H9 (cell line): ENCODE measurements around the gene TMEM86B. TPM values are rescaled to one million over a fixed set of nuclear protein-coding genes. Genes with fewer than 3 reads are reported as not detected.

ENCODE experiments used
- DNase-seq: peaks from one replicate; pipeline ENCODE4 v3.0.0-alpha.2; 2017
- H2AFZ ChIP-seq: one replicate; pipeline ENCODE4 v1.6.1; 2013; ENCODE audit warnings: mild to moderate bottlenecking, low read length, control low read depth, moderate library complexity
- H2AK5ac ChIP-seq: 2 replicates; pipeline ENCODE4 v1.6.1; 2013; ENCODE audit warnings: low read length, control low read depth, mixed read lengths; ENCODE audit not compliant: insufficient read length
- H2BK120ac ChIP-seq: one replicate; pipeline ENCODE4 v1.6.1; 2013; ENCODE audit warnings: low read depth, mild to moderate bottlenecking, low read length, control low read depth, inconsistent platforms; ENCODE audit not compliant: poor library complexity, severe bottlenecking
- H2BK12ac ChIP-seq: 2 replicates; pipeline ENCODE4 v1.6.1; 2013; ENCODE audit warnings: low read length, control low read depth, mixed read lengths, low read depth; ENCODE audit not compliant: insufficient read length
- H2BK15ac ChIP-seq: 2 replicates; pipeline ENCODE4 v1.6.1; 2013; ENCODE audit warnings: low read depth, low read length, control low read depth
- H2BK20ac ChIP-seq: one replicate; pipeline ENCODE4 v1.6.1; 2013; ENCODE audit warnings: low read depth, mild to moderate bottlenecking, low read length, control low read depth, inconsistent platforms; ENCODE audit not compliant: poor library complexity, severe bottlenecking
- H2BK5ac ChIP-seq: 2 replicates; pipeline ENCODE4 v1.6.1; 2013; ENCODE audit warnings: low read length, control low read depth, mixed read lengths; ENCODE audit not compliant: insufficient read length
- H3K14ac ChIP-seq: 2 replicates; pipeline ENCODE4 v1.6.1; 2013; ENCODE audit warnings: low read length, control low read depth; ENCODE audit not compliant: insufficient read depth
- H3K18ac ChIP-seq: 2 replicates; pipeline ENCODE4 v1.6.1; 2013; ENCODE audit warnings: low read depth, mild to moderate bottlenecking, mixed read lengths, low read length, control low read depth; ENCODE audit not compliant: insufficient read length
- H3K23ac ChIP-seq: 2 replicates; pipeline ENCODE4 v1.6.1; 2013; ENCODE audit warnings: low read length, control low read depth, mixed read lengths, low read depth; ENCODE audit not compliant: insufficient read length
- H3K23me2 ChIP-seq: 2 replicates; pipeline ENCODE4 v1.6.1; 2013; ENCODE audit warnings: low read depth, mild to moderate bottlenecking, mixed read lengths, low read length, control low read depth; ENCODE audit not compliant: insufficient read length, poor library complexity, severe bottlenecking
- H3K27ac ChIP-seq: 2 replicates; pipeline ENCODE4 v1.5.1; 2013; ENCODE audit warnings: low read length, control low read depth, mixed read lengths, low read depth; ENCODE audit not compliant: insufficient read length
- H3K27me3 ChIP-seq: 2 replicates; pipeline ENCODE4 v1.6.1; 2013; ENCODE audit warnings: low read length, control low read depth, inconsistent platforms; ENCODE audit not compliant: insufficient read depth
- H3K4ac ChIP-seq: 2 replicates; pipeline ENCODE4 v1.6.1; 2013; ENCODE audit warnings: low read depth, mild to moderate bottlenecking, control low read depth, inconsistent platforms, low read length, moderate library complexity
- H3K4me1 ChIP-seq: 2 replicates; pipeline ENCODE4 v1.6.1; 2013; ENCODE audit warnings: low read length, control low read depth, inconsistent platforms; ENCODE audit not compliant: insufficient read depth
- H3K4me2 ChIP-seq: 2 replicates; pipeline ENCODE4 v1.6.1; 2013; ENCODE audit warnings: low read length, control low read depth, mixed read lengths; ENCODE audit not compliant: insufficient read length, insufficient read depth
- H3K56ac ChIP-seq: 2 replicates; pipeline ENCODE4 v1.6.1; 2013; ENCODE audit warnings: low read depth, mild to moderate bottlenecking, mixed read lengths, low read length, control low read depth; ENCODE audit not compliant: insufficient read length
- H3K79me1 ChIP-seq: 2 replicates; pipeline ENCODE4 v1.6.1; 2013; ENCODE audit warnings: low read depth, mild to moderate bottlenecking, moderate library complexity, low read length, control low read depth, inconsistent platforms; ENCODE audit not compliant: insufficient read depth, poor library complexity, severe bottlenecking
- H3K79me2 ChIP-seq: 2 replicates; pipeline ENCODE4 v1.6.1; 2013; ENCODE audit warnings: low read length, control low read depth, inconsistent platforms; ENCODE audit not compliant: insufficient read depth
- H3K9ac ChIP-seq: 2 replicates; pipeline ENCODE4 v1.6.1; 2013; ENCODE audit warnings: low read length, control low read depth, mixed read lengths; ENCODE audit not compliant: insufficient read length; ENCODE audit errors: extremely low read depth
- H3K9me3 ChIP-seq: one replicate; pipeline ENCODE4 v1.6.1; 2013; ENCODE audit warnings: low read depth, low read length, inconsistent platforms; ENCODE audit not compliant: control insufficient read depth
- H3T11ph ChIP-seq: one replicate; pipeline ENCODE4 v1.6.1; 2013; ENCODE audit warnings: mild to moderate bottlenecking, low read length, control low read depth, inconsistent platforms
- H4K20me1 ChIP-seq: one replicate; pipeline ENCODE4 v1.6.1; 2013; ENCODE audit not compliant: control insufficient read depth, insufficient read length, insufficient read depth
- H4K5ac ChIP-seq: 2 replicates; pipeline ENCODE4 v1.6.1; 2013; ENCODE audit warnings: low read depth, mild to moderate bottlenecking, mixed read lengths, low read length, control low read depth; ENCODE audit not compliant: insufficient read length
- H4K8ac ChIP-seq: replicated peaks from 2 replicates; pipeline ENCODE4 v1.6.1; 2013; ENCODE audit warnings: low read length, control low read depth, mixed read lengths, low read depth; ENCODE audit not compliant: insufficient read length
- H4K91ac ChIP-seq: 2 replicates; pipeline ENCODE4 v1.6.1; 2013; ENCODE audit warnings: low read depth, mild to moderate bottlenecking, moderate library complexity, mixed read lengths, low read length, control low read depth; ENCODE audit not compliant: insufficient read length
- H3K27ac Mint-ChIP-seq, 3 experiments: 2 replicates in 2 of 3; 3 replicates in 1 of 3; pipeline ENCODE4 v1.8.0; 2020 to 2021; ENCODE audit warnings: mixed read lengths in 3 of 3, mild to moderate bottlenecking in 1 of 3, moderate library complexity in 1 of 3
- H3K27me3 Mint-ChIP-seq: 2 replicates; pipeline ENCODE4 v1.8.0; 2021; ENCODE audit warnings: low read depth, mild to moderate bottlenecking, moderate library complexity, mixed read lengths
- H3K36me3 Mint-ChIP-seq, 3 experiments: 2 replicates in 2 of 3; 3 replicates in 1 of 3; pipeline ENCODE4 v1.8.0; 2020 to 2021; ENCODE audit warnings: low read depth in 3 of 3, mixed read lengths in 3 of 3; ENCODE audit not compliant: insufficient read depth in 1 of 3
- H3K4me1 Mint-ChIP-seq, 2 experiments: 2 replicates each; pipeline ENCODE4 v1.8.0; 2020; ENCODE audit warnings: mixed read lengths in 2 of 2
- H3K4me3 Mint-ChIP-seq, 2 experiments: 2 replicates in 1 of 2; 3 replicates in 1 of 2; pipeline ENCODE4 v1.8.0; 2020 to 2021; ENCODE audit warnings: mild to moderate bottlenecking in 2 of 2, mixed read lengths in 2 of 2, moderate library complexity in 1 of 2
- H3K9me3 Mint-ChIP-seq, 2 experiments: 2 replicates in 1 of 2; 3 replicates in 1 of 2; pipeline ENCODE4 v1.8.0; 2020; ENCODE audit warnings: mild to moderate bottlenecking in 2 of 2, mixed read lengths in 2 of 2, moderate library complexity in 1 of 2
- WGBS: extraction: QIAGEN DNeasy Blood & Tissue Kit; methylation state at CpG from one replicate; pipeline ENCODE4 v1.1.7; 2013; ENCODE audit warnings: missing lambda C conversion rate, low lambda C conversion rate, mixed read lengths; ENCODE audit not compliant: insufficient read length; ENCODE audit errors: extremely low coverage; 5-methylcytosine and 5-hydroxymethylcytosine counted together
- microRNA-seq: library from miRNA; unstranded; fragments of <30 nt; microRNA quantifications from one replicate; pipeline ENCODE4, GENCODE V29; 2020; ENCODE audit warnings: borderline microRNAs expressed
- total RNA-seq: library from RNA; stranded (reverse); gene quantifications from 2 replicates; pipeline ENCODE4 v1.2.1, GENCODE V29; 2021
- TF ChIP-seq, protein P1 (sequence below): fragments of 200-600 bp; sonication (generic); conservative IDR thresholded peaks from 3 replicates; pipeline ENCODE4 v1.8.0; 2021; ENCODE audit warnings: antibody characterized with exemption, mild to moderate bottlenecking

The TMEM86B gene
- total RNA-seq, 1 experiment from 2014 or later = 4.5 TPM

- Histone ChIP-seq H3K9ac (no peak overlapping the region), H3K18ac (peak overlapping the region; percentile 78), H3K4ac (no peak overlapping the region), H3K79me2 (no peaks in the 10 kb centered on the region), H3K27ac (no peak overlapping the region), H2BK20ac (no peak overlapping the region), H4K91ac (no peak overlapping the region), H2AFZ (no peak overlapping the region), H3K9me3 (no peaks in the 10 kb centered on the region), H3K23me2 (peaks cover 15% of the 10 kb centered on the region), H3K27me3 (peaks cover 11% of the 10 kb centered on the region; the same call in 1 of the 2 replicates), H4K5ac (no peak overlapping the region), H4K8ac (no peak overlapping the region), H3T11ph (no peak overlapping the region), H2BK120ac (no peak overlapping the region), H2BK5ac (no peak overlapping the region), H3K14ac (0 out of 2 replicates have a peak overlapping the region, but pooled peaks have one; percentile 25), H3K4me1 (peaks cover 2% of the 10 kb centered on the region; the same call in 1 of the 2 replicates), H3K23ac (no peak overlapping the region), H3K4me2 (peak overlapping the region; percentile 60), H3K56ac (no peak overlapping the region), H3K79me1 (no peaks in the 10 kb centered on the region), H2BK15ac (no peak overlapping the region), H2AK5ac (no peak overlapping the region), H4K20me1 (no peaks in the 10 kb centered on the region), H2BK12ac (no peak overlapping the region)
- peaks cover 27 to 42% of the 10 kb centered on the region in 2 experiments for H3K4me1 Mint-ChIP-seq
- no peaks in the 10 kb centered on the region; a peak in 1 of 7 replicates for H3K36me3 Mint-ChIP-seq
- TF ChIP-seq, protein P1, sequence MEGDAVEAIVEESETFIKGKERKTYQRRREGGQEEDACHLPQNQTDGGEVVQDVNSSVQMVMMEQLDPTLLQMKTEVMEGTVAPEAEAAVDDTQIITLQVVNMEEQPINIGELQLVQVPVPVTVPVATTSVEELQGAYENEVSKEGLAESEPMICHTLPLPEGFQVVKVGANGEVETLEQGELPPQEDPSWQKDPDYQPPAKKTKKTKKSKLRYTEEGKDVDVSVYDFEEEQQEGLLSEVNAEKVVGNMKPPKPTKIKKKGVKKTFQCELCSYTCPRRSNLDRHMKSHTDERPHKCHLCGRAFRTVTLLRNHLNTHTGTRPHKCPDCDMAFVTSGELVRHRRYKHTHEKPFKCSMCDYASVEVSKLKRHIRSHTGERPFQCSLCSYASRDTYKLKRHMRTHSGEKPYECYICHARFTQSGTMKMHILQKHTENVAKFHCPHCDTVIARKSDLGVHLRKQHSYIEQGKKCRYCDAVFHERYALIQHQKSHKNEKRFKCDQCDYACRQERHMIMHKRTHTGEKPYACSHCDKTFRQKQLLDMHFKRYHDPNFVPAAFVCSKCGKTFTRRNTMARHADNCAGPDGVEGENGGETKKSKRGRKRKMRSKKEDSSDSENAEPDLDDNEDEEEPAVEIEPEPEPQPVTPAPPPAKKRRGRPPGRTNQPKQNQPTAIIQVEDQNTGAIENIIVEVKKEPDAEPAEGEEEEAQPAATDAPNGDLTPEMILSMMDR = no peak
- H3K27ac Mint-ChIP-seq = peak overlapping the region in 1 of 3 experiments; percentile 88; a peak in 3 of 7 replicates
- peaks cover 2 to 3% of the 10 kb centered on the region in 2 experiments; a peak in 4 of 5 replicates for H3K9me3 Mint-ChIP-seq
- peaks cover 79% of the 10 kb centered on the region for H3K27me3 Mint-ChIP-seq
- peak; percentile 92 for DNase-seq
- WGBS = no CpG with 5 or more reads among the region's 61 CpGs
- H3K4me3 Mint-ChIP-seq = peak overlapping the region; percentile 67 to 87
Measured at GRCh38 chr19:55178781-55179599, 49.6 kb downstream of the TMEM86B start.

Small RNA genes within 50 kb of the gene (microRNA-seq; reads per million reads assigned to microRNA genes)
- not detected for gene MIR6802
- gene MIR6803 = not detected
- gene MIR6804 = 0.58 reads per million

Other genes starting within 250 kb of the TMEM86B start
- 0.15 and 0.53 TPM in 2 replicates for gene GP6, start 190.5 kb downstream of the TMEM86B start, total RNA-seq
- 21.1 and 21.5 TPM in 2 replicates for gene RDH13, start 165.6 kb downstream of the TMEM86B start, total RNA-seq
- 21.2 and 24.0 TPM in 2 replicates for gene EPS8L1, start 152.9 kb downstream of the TMEM86B start, total RNA-seq
- gene PPP1R12C, start 111.1 kb downstream of the TMEM86B start, total RNA-seq = 79.9 and 87.7 TPM in 2 replicates
- gene TNNT1, start 79.6 kb downstream of the TMEM86B start, total RNA-seq = 124 and 127 TPM in 2 replicates
- gene TNNI3, start 71.0 kb downstream of the TMEM86B start, total RNA-seq = 36.9 and 41.0 TPM in 2 replicates
- gene DNAAF3, start 62.1 kb downstream of the TMEM86B start, total RNA-seq = 3.0 and 4.6 TPM in 2 replicates
- gene SYT5, start 48.5 kb downstream of the TMEM86B start, total RNA-seq = 3.0 and 4.5 TPM in 2 replicates
- gene PTPRH, start 19.3 kb downstream of the TMEM86B start, total RNA-seq = 0.24 and 0.33 TPM in 2 replicates
- 76.2 and 79.7 TPM in 2 replicates for gene PPP6R1, start 30.3 kb upstream of the TMEM86B start, total RNA-seq
- gene HSPBP1, start 51.3 kb upstream of the TMEM86B start, total RNA-seq = 47.4 and 50.7 TPM in 2 replicates
- 43.5 and 47.0 TPM in 2 replicates for gene BRSK1, start 55.2 kb upstream of the TMEM86B start, total RNA-seq
- 0.63 TPM in 1 of 2 replicates, not detected in the other for gene TMEM150B, start 96.6 kb upstream of the TMEM86B start, total RNA-seq
- gene KMT5C, start 111.1 kb upstream of the TMEM86B start, total RNA-seq = 53.7 and 54.5 TPM in 2 replicates
- 4.0 and 5.0 TPM in 2 replicates for gene COX6B2, start 126.0 kb upstream of the TMEM86B start, total RNA-seq
- 0.13 and 0.15 TPM in 2 replicates for gene GARIN5B, start 134.5 kb upstream of the TMEM86B start, total RNA-seq
- gene IL11, start 141.7 kb upstream of the TMEM86B start, total RNA-seq = 3.8 and 3.9 TPM in 2 replicates
- gene TMEM190, start 148.1 kb upstream of the TMEM86B start, total RNA-seq = 1.5 and 1.6 TPM in 2 replicates
- gene TMEM238, start 155.5 kb upstream of the TMEM86B start, total RNA-seq = 3.8 and 4.8 TPM in 2 replicates
- 2,076 and 2,130 TPM in 2 replicates for gene RPL28, start 157.2 kb upstream of the TMEM86B start, total RNA-seq
- 391 and 393 TPM in 2 replicates for gene UBE2S, start 179.0 kb upstream of the TMEM86B start, total RNA-seq
- gene SHISA7, start 214.5 kb upstream of the TMEM86B start, total RNA-seq = 0.31 TPM in 2 replicates
- gene ISOC2, start 232.9 kb upstream of the TMEM86B start, total RNA-seq = 68.2 and 72.2 TPM in 2 replicates
- 1.2 and 2.1 TPM in 2 replicates for gene C19orf85, start 236.0 kb upstream of the TMEM86B start, total RNA-seq
- gene ZNF628, start 247.9 kb upstream of the TMEM86B start, total RNA-seq = 16.5 and 16.6 TPM in 2 replicates